ENCODE results near the gene SLCO4C1.

The SLCO4C1 gene

GRCh38 chr5:102200861-102201260, 95.2 kb downstream of the SLCO4C1 start:
- no peak for TF ChIP-seq CTCF (IDR thresholded peaks at IDR 0.05; ENCODE audit: extremely low read depth, missing control alignments)
- no peak for DNase-seq (ENCODE audit: low spot score)

GRCh38 chr5:102196481-102196880, 99.6 kb downstream of the SLCO4C1 start:
- DNase-seq (ENCODE audit: low spot score): no peak
- TF ChIP-seq CTCF (IDR thresholded peaks at IDR 0.05; ENCODE audit: extremely low read depth, missing control alignments): no peak

All from GM20000 (cell line).